Thyroid gland (tissue), 4 donors: ENCODE measurements around the gene KCNMB2. TPM values are rescaled to one million over a fixed set of nuclear protein-coding genes. Genes with fewer than 3 reads are reported as not detected.

Experiments
- DNase-seq, 2 donors: peaks; one replicate each; pipeline ENCODE4 v3.0.0-alpha.2; 2019
- H3K27ac ChIP-seq, 3 donors: fragments of 200-600 bp; sonication (generic); 1 replicate in 2 of 3; 2 replicates in 1 of 3; pipeline ENCODE4 v1.5.1; 2016 to 2019; ENCODE audit warnings: mild to moderate bottlenecking in 1 of 3, moderate library complexity in 1 of 3
- H3K27me3 ChIP-seq: fragments of 200-600 bp; sonication (generic); one replicate; pipeline ENCODE4 v1.5.1; 2019
- H3K36me3 ChIP-seq, 2 donors: fragments of 200-600 bp; sonication (generic); one replicate each; pipeline ENCODE4 v1.5.1; 2016 to 2019
- H3K4me1 ChIP-seq, 2 donors: fragments of 200-600 bp; sonication (generic); one replicate each; pipeline ENCODE4 v1.5.1; 2017 to 2019
- H3K4me3 ChIP-seq, 3 donors: fragments of 200-600 bp; sonication (generic); replicated peaks in 1 of 3; 1 replicate in 2 of 3; 2 replicates in 1 of 3; pipeline ENCODE4 v1.5.1; 2016; ENCODE audit warnings: mild to moderate bottlenecking in 1 of 3
- H3K9me3 ChIP-seq: fragments of 200-600 bp; sonication (generic); one replicate; pipeline ENCODE4 v1.5.1; 2017
- CTCF ChIP-seq, 6 experiments: fragments of 200-600 bp in 3 of 6; fragments of 450-650 bp in 3 of 6; sonication (generic) in 3 of 6; IDR thresholded peaks; one replicate each; pipeline ENCODE4 v1.5.1; 2016 to 2019; ENCODE audit warnings: antibody characterized with exemption in 6 of 6, mild to moderate bottlenecking in 2 of 6, inconsistent platforms in 1 of 6, moderate library complexity in 1 of 6
- POLR2A ChIP-seq, 2 donors: fragments of 450-650 bp; IDR thresholded peaks; one replicate each; pipeline ENCODE4 v1.6.1; 2017; ENCODE audit warnings: antibody characterized with exemption in 2 of 2, mild to moderate bottlenecking in 2 of 2, moderate library complexity in 1 of 2
- WGBS, 2 donors: methylation state at CpG; one replicate each; pipeline ENCODE4 v1.1.5; 2017; 5-methylcytosine and 5-hydroxymethylcytosine counted together
- intact Hi-C: fragments of 100-400 bp; cut with DNase I; formaldehyde crosslinking; loops from one replicate; pipeline ENCODE4 v1.15.1; 2023
- total RNA-seq, 4 donors: library from RNA; depleted of rRNA; stranded (reverse); fragments of >200 nt; gene quantifications; one replicate each; pipeline ENCODE4 v1.2.3, GENCODE V29; 2016

Gene KCNMB2
- total RNA-seq, 4 donors from 2014 or later = 0.56 to 0.92 (median 0.81) TPM; not detected in 1

GRCh38 chr3:178637802-178638201 is 101.6 kb downstream of the KCNMB2 start:
- no peak overlapping the region for H3K4me3 ChIP-seq
- 86 to 93% methylated on average over 3 of the region's 3 CpGs for WGBS, 2 donors
- H3K27ac ChIP-seq = no peak overlapping the region
- no peaks in the 10 kb centered on the region for H3K9me3 ChIP-seq
- H3K27me3 ChIP-seq = peaks cover 3% of the 10 kb centered on the region
- intact Hi-C loops = no loop called here
- H3K36me3 ChIP-seq = no peaks in the 10 kb centered on the region
- H3K4me1 ChIP-seq = no peaks in the 10 kb centered on the region
- TF ChIP-seq CTCF (IDR thresholded peaks at IDR 0.05) (no peak), POLR2A (IDR thresholded peaks at IDR 0.05) (no peak)
- no peak for DNase-seq

GRCh38 chr3:178645503-178645902 is 109.3 kb downstream of the KCNMB2 start:
- Histone ChIP-seq H3K4me3 (no peak overlapping the region), H3K4me1 (no peaks in the 10 kb centered on the region), H3K9me3 (no peaks in the 10 kb centered on the region), H3K36me3 (no peaks in the 10 kb centered on the region), H3K27ac (no peak overlapping the region), H3K27me3 (no peaks in the 10 kb centered on the region)
- no peak for TF ChIP-seq CTCF (IDR thresholded peaks at IDR 0.05)
- no peak for TF ChIP-seq POLR2A (IDR thresholded peaks at IDR 0.05)
- DNase-seq = no peak
- 73 to 80% methylated on average over 2 to 3 of the region's 3 CpGs for WGBS, 2 donors
- intact Hi-C loops = no loop called here

- Histone ChIP-seq H3K36me3 (no peaks in the 10 kb centered on the region), H3K4me1 (no peaks in the 10 kb centered on the region), H3K4me3 (no peak overlapping the region), H3K27ac (no peak overlapping the region), H3K27me3 (no peaks in the 10 kb centered on the region), H3K9me3 (no peaks in the 10 kb centered on the region)
- intact Hi-C loops = no loop called here
- TF ChIP-seq CTCF (IDR thresholded peaks at IDR 0.05) (no peak), POLR2A (IDR thresholded peaks at IDR 0.05) (no peak)
- DNase-seq = no peak
- WGBS, 2 donors = 77 to 83% methylated on average over 4 of the region's 4 CpGs
Observed at GRCh38 chr3:178646186-178646862, 110.1 kb downstream of the KCNMB2 start.

GRCh38 chr3:178655488-178655887 is 119.3 kb downstream of the KCNMB2 start:
- Histone ChIP-seq H3K27me3 (no peaks in the 10 kb centered on the region), H3K27ac (no peak overlapping the region), H3K36me3 (no peaks in the 10 kb centered on the region), H3K4me1 (no peaks in the 10 kb centered on the region), H3K4me3 (no peak overlapping the region), H3K9me3 (no peaks in the 10 kb centered on the region)
- TF ChIP-seq CTCF (IDR thresholded peaks at IDR 0.05) = no peak
- no peak for TF ChIP-seq POLR2A (IDR thresholded peaks at IDR 0.05)
- no peak for DNase-seq
- intact Hi-C loops = no loop called here
- WGBS, 2 donors = 92 to 95% methylated on average over 4 of the region's 4 CpGs

GRCh38 chr3:178658694-178659325 is 122.6 kb downstream of the KCNMB2 start:
- H3K4me3 ChIP-seq = no peak overlapping the region
- H3K9me3 ChIP-seq = no peaks in the 10 kb centered on the region
- WGBS, 2 donors = 62 to 69% methylated on average over 4 of the region's 4 CpGs
- H3K27ac ChIP-seq = no peak overlapping the region
- TF ChIP-seq POLR2A (IDR thresholded peaks at IDR 0.05) (no peak), CTCF (IDR thresholded peaks at IDR 0.05) (no peak)
- H3K27me3 ChIP-seq = no peaks in the 10 kb centered on the region
- H3K4me1 ChIP-seq = no peaks in the 10 kb centered on the region
- intact Hi-C loops = no loop called here
- DNase-seq = no peak
- H3K36me3 ChIP-seq = no peaks in the 10 kb centered on the region
